ENCODE results near the gene GPAT3. TPM values are rescaled to one million over a fixed set of nuclear protein-coding genes. Genes with fewer than 3 reads are reported as not detected.

Gene GPAT3
- total and polyA plus RNA-seq, 4 donors, result 2.5 to 11.6 (median 7.6) TPM

GRCh38 chr4:83636930-83637329 is 101.0 kb downstream of the GPAT3 start:
- peaks cover 0 to 1% (median 0%) of the 10 kb centered on the region in 4 donors for H3K9me3 ChIP-seq (ENCODE audit: control insufficient read depth in 4 of 4, insufficient read depth in 3 of 4, low read length in 3 of 4)

GRCh38 chr4:83639849-83640493 is 104.1 kb downstream of the GPAT3 start:
- H3K27me3 ChIP-seq (ENCODE audit: control insufficient read depth in 3 of 3, insufficient read depth in 3 of 3, low read length in 2 of 3), result peaks cover 0 to 7% (median 4%) of the 10 kb centered on the region in 3 donors
- DNase-seq (peak; percentile 65 to 91 (median 90)), ATAC-seq (ENCODE audit: insufficient read depth, low FRiP score) (peak; percentile 81)
- no peaks in the 10 kb centered on the region for H3K36me3 ChIP-seq (ENCODE audit: control insufficient read depth in 4 of 4, insufficient read depth in 4 of 4, low read length in 4 of 4)
- 22 to 28% methylated on average over 5 of the region's 5 CpGs for WGBS, 2 donors
- no peak overlapping the region for H3K27ac ChIP-seq (ENCODE audit: low read depth in 1 of 2, low read length in 1 of 2)
- H3K4me1 ChIP-seq (ENCODE audit: control insufficient read depth in 5 of 5, insufficient read depth in 5 of 5, low read length in 5 of 5), result peaks cover 0 to 4% (median 0%) of the 10 kb centered on the region in 5 donors
- H3K4me3 ChIP-seq, result no peak overlapping the region
- peak; percentile 79 for TF ChIP-seq CTCF (IDR thresholded peaks at IDR 0.05; ENCODE audit: control extremely low read depth, extremely low read depth)
- peaks cover 0 to 1% (median 0%) of the 10 kb centered on the region in 4 donors for H3K9me3 ChIP-seq (ENCODE audit: control insufficient read depth in 4 of 4, insufficient read depth in 3 of 4, low read length in 3 of 4)
- no peak overlapping the region for H3K9ac ChIP-seq (ENCODE audit: insufficient read depth in 1 of 2, low read length in 2 of 2)

More at GRCh38 chr4:83636930-83637329, 101.0 kb downstream of the GPAT3 start:
- H3K4me1 ChIP-seq (ENCODE audit: control insufficient read depth in 5 of 5, insufficient read depth in 5 of 5, low read length in 5 of 5), result peaks cover 0 to 18% (median 0%) of the 10 kb centered on the region in 5 donors
- no peak for DNase-seq
- WGBS, 2 donors, result 94 to 95% methylated on average over 8 of the region's 8 CpGs
- H3K9ac ChIP-seq (ENCODE audit: insufficient read depth in 1 of 2, low read length in 2 of 2), result no peak overlapping the region
- no peak overlapping the region for H3K27ac ChIP-seq (ENCODE audit: low read depth in 1 of 2, low read length in 1 of 2)
- no peak for TF ChIP-seq CTCF (IDR thresholded peaks at IDR 0.05; ENCODE audit: control extremely low read depth, extremely low read depth)
- H3K27me3 ChIP-seq (ENCODE audit: control insufficient read depth in 3 of 3, insufficient read depth in 3 of 3, low read length in 2 of 3), result peaks cover 0 to 7% (median 0%) of the 10 kb centered on the region in 3 donors
- no peaks in the 10 kb centered on the region for H3K36me3 ChIP-seq (ENCODE audit: control insufficient read depth in 4 of 4, insufficient read depth in 4 of 4, low read length in 4 of 4)
- ATAC-seq (ENCODE audit: insufficient read depth, low FRiP score), result no peak
- H3K4me3 ChIP-seq, result no peak overlapping the region

- Histone ChIP-seq H3K9me3 (ENCODE audit: control insufficient read depth in 4 of 4, insufficient read depth in 3 of 4, low read length in 3 of 4) (no peaks in the 10 kb centered on the region), H3K4me1 (ENCODE audit: control insufficient read depth in 5 of 5, insufficient read depth in 5 of 5, low read length in 5 of 5) (peaks cover 0 to 11% (median 0%) of the 10 kb centered on the region in 5 donors), H3K9ac (ENCODE audit: insufficient read depth in 1 of 2, low read length in 2 of 2) (no peak overlapping the region), H3K4me3 (no peak overlapping the region), H3K27me3 (ENCODE audit: control insufficient read depth in 3 of 3, insufficient read depth in 3 of 3, low read length in 2 of 3) (peaks cover 0 to 10% (median 4%) of the 10 kb centered on the region in 3 donors), H3K36me3 (ENCODE audit: control insufficient read depth in 4 of 4, insufficient read depth in 4 of 4, low read length in 4 of 4) (no peaks in the 10 kb centered on the region), H3K27ac (ENCODE audit: low read depth in 1 of 2, low read length in 1 of 2) (no peak overlapping the region)
- no peak for DNase-seq
- 72 to 75% methylated on average over 4 of the region's 4 CpGs for WGBS, 2 donors
- no peak for TF ChIP-seq CTCF (IDR thresholded peaks at IDR 0.05; ENCODE audit: control extremely low read depth, extremely low read depth)
- ATAC-seq (ENCODE audit: insufficient read depth, low FRiP score), result no peak
Observed at GRCh38 chr4:83643036-83643435, 107.1 kb downstream of the GPAT3 start.

All from lung (tissue), 12 donors.